HPDE6-E6E7 (cell line): ENCODE data around the gene CAPN13.
A peak's percentile ranks its signal among the peaks of the same experiment; 100 is the strongest.

Experiments
- DNase-seq: peaks from one replicate; pipeline ENCODE4 v3.0.0; 2011; ENCODE audit warnings: missing footprints; ENCODE audit errors: extremely low spot score

CAPN13 gene

GRCh38 chr2:30807249-30807648 lies at the start of gene CAPN13:
Gene CAPN13, minus strand, starts transcription at chr2:30807446. Its CDS starts 20,121 bp downstream, at chr2:30787325.
- DNase-seq, result peak; percentile 13

- no peak for DNase-seq
Observed at GRCh38 chr2:30847841-30848240, 40.6 kb upstream of the CAPN13 start.

GRCh38 chr2:30847329-30847728 lies 40.1 kb upstream of the CAPN13 start:
- peak; percentile 20 for DNase-seq

GRCh38 chr2:30828586-30828985 lies 21.3 kb upstream of the CAPN13 start:
- DNase-seq, result no peak

- DNase-seq, result no peak
Observed at GRCh38 chr2:30826916-30827315, 19.7 kb upstream of the CAPN13 start.

- no peak for DNase-seq
Observed at GRCh38 chr2:30826481-30826880, 19.2 kb upstream of the CAPN13 start.

- DNase-seq, result no peak
Observed at GRCh38 chr2:30823452-30823851, 16.2 kb upstream of the CAPN13 start.

GRCh38 chr2:30821960-30822359 lies 14.7 kb upstream of the CAPN13 start:
- no peak for DNase-seq

- no peak for DNase-seq
Observed at GRCh38 chr2:30820381-30821055, 13.3 kb upstream of the CAPN13 start.

- no peak for DNase-seq
Observed at GRCh38 chr2:30809938-30810337, 2.7 kb upstream of the CAPN13 start.

- no peak for DNase-seq
Observed at GRCh38 chr2:30808695-30809094, 1.4 kb upstream of the CAPN13 start.

- no peak for DNase-seq
Observed at GRCh38 chr2:30803281-30803680, 4.0 kb downstream of the CAPN13 start.

- no peak for DNase-seq
Observed at GRCh38 chr2:30802611-30803010, 4.6 kb downstream of the CAPN13 start.

- DNase-seq, result no peak
Observed at GRCh38 chr2:30801821-30802455, 5.3 kb downstream of the CAPN13 start.

- DNase-seq, result no peak
Observed at GRCh38 chr2:30800159-30800558, 7.1 kb downstream of the CAPN13 start.

- DNase-seq, result no peak
Observed at GRCh38 chr2:30799366-30799765, 7.9 kb downstream of the CAPN13 start.

GRCh38 chr2:30798536-30798991 lies 8.7 kb downstream of the CAPN13 start:
- no peak for DNase-seq

GRCh38 chr2:30797381-30798015 lies 9.7 kb downstream of the CAPN13 start:
- DNase-seq, result no peak

- no peak for DNase-seq
Observed at GRCh38 chr2:30796699-30797098, 10.5 kb downstream of the CAPN13 start.

GRCh38 chr2:30792521-30792920 lies 14.7 kb downstream of the CAPN13 start:
- no peak for DNase-seq

GRCh38 chr2:30790879-30791278 lies 16.4 kb downstream of the CAPN13 start:
- DNase-seq, result no peak

GRCh38 chr2:30789670-30790210 lies 17.5 kb downstream of the CAPN13 start:
- no peak for DNase-seq
